Measurements from ENCODE around the gene SEC14L5.

Gene SEC14L5

DNA sequence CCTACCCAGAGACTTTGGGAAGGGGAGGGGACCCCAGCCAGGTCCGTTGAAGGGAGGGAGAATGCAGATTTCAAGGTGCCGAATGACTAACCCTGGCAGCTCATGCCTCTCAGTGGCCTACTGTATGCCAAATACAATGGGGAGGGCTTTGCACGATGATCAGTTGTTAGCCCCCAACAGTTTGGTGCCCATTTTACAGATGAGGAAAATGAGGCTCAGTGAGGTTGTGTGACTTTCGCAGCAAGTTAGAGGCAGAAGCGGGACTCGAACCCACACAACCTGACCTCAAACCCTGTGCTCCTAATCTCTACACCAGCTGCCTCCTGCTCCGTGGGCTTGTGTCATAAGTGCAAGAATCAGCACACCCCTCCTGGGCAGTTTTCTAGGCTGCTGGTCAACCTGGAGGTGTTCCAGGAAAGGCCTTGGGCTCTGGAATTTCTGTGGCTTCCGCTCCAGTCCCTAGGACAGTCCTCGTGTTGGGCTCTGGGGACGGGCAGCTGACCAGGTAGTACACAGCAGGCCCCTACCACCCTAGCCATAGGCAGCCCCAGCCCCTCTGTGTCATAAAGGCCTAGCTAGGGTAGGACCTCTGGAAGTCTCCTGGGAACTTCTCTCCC lies 87.5 kb downstream of the SEC14L5 start:
- no peak for TF ChIP-seq CTCF (IDR thresholded peaks at IDR 0.05; ENCODE audit: low read depth, low read length, missing control alignments)

GRCh38 chr16:5046914-5047313 lies 88.8 kb downstream of the SEC14L5 start:
- H3K4me3 ChIP-seq (ENCODE audit: low read depth, low read length), result no peak overlapping the region
- in situ Hi-C loops (cut with HindIII; ENCODE audit: low sequenced_read_pairs), result no loop called here
- no peak for DNase-seq (ENCODE audit: low read depth)
- TF ChIP-seq CTCF (IDR thresholded peaks at IDR 0.05; ENCODE audit: low read depth, low read length, missing control alignments), result no peak

More for the DNA sequence above, 87.5 kb downstream of the SEC14L5 start:
- in situ Hi-C loops (cut with HindIII; ENCODE audit: low sequenced_read_pairs), result no loop called here
- no peak for DNase-seq (ENCODE audit: low read depth)
- no peak overlapping the region for H3K4me3 ChIP-seq (ENCODE audit: low read depth, low read length)

GRCh38 chr16:5054876-5055865 lies 97.0 kb downstream of the SEC14L5 start:
- no peak for DNase-seq (ENCODE audit: low read depth)
- in situ Hi-C loops (cut with HindIII; ENCODE audit: low sequenced_read_pairs), result no loop called here
- TF ChIP-seq CTCF (IDR thresholded peaks at IDR 0.05; ENCODE audit: low read depth, low read length, missing control alignments), result no peak
- H3K4me3 ChIP-seq (ENCODE audit: low read depth, low read length), result no peak overlapping the region

GRCh38 chr16:5056352-5056751 lies 98.2 kb downstream of the SEC14L5 start:
- in situ Hi-C loops (cut with HindIII; ENCODE audit: low sequenced_read_pairs), result no loop called here
- TF ChIP-seq CTCF (IDR thresholded peaks at IDR 0.05; ENCODE audit: low read depth, low read length, missing control alignments), result peak; percentile 42
- no peak for DNase-seq (ENCODE audit: low read depth)
- H3K4me3 ChIP-seq (ENCODE audit: low read depth, low read length), result no peak overlapping the region

DNA sequence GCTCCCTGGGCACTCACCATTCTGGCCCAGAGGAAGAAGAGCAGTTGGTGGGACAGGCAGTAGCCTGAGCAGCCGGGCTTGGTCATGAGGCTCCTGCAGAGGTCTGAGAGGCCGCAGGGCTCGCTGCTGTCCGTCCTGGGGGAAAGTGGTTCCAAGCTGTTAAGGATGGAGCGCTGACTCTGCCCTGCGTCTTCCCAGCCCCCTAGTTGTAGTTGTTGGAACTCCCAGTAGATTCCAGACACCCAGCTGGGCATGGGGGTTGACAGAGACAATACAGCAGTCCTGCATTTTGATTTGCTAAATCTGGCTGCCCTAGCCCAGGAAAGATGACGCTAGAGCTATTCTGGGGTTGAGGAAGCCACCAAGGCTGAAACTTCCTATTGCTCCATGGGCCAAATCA lies 100.3 kb downstream of the SEC14L5 start:
- DNase-seq (ENCODE audit: low read depth), result no peak
- peak; percentile 27 for TF ChIP-seq CTCF (IDR thresholded peaks at IDR 0.05; ENCODE audit: low read depth, low read length, missing control alignments)
- in situ Hi-C loops (cut with HindIII; ENCODE audit: low sequenced_read_pairs), result no loop called here

GRCh38 chr16:5059386-5060072 lies 101.4 kb downstream of the SEC14L5 start:
- in situ Hi-C loops (cut with HindIII; ENCODE audit: low sequenced_read_pairs), result no loop called here
- DNase-seq (ENCODE audit: low read depth), result no peak
- H3K4me3 ChIP-seq (ENCODE audit: low read depth, low read length), result no peak overlapping the region
- TF ChIP-seq CTCF (IDR thresholded peaks at IDR 0.05; ENCODE audit: low read depth, low read length, missing control alignments), result no peak

More for the DNA sequence above, 100.3 kb downstream of the SEC14L5 start:
- H3K4me3 ChIP-seq (ENCODE audit: low read depth, low read length), result no peak overlapping the region

All from astrocyte of the cerebellum (primary cell).